ENCODE data around the gene PLA2G4B.

The PLA2G4B gene

DNA sequence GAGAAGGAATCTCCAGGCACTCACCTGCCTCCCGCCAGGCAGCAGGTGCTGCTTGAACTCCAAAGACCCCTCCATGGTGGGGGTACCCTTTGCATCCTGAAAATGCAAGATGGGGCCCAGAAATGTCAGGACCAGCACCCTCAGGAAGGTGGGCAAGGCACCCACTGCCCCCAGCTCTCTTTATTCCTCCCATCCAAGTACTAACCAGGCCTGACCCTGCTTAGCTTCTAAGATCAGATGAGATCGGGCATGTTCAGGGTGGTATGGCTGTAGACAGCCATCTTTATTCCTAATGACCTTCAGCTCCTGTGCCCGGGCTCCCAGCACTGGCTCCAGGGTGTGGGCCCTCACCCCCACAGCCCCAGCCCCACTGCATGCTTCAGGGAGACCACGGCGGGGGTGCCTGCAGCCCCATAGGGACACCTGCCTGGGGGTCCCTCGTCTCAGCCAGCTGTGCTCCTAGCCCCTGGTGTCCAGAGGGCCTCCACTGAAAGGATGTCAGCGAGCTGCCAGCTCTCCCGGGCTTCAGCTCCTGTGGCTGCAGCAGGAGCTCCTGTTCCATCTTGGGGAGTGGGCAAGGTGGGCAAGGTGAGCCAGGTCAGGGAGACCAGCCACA lies 13.2 kb downstream of the PLA2G4B start:
- no peak for DNase-seq (ENCODE audit: low read depth)

- DNase-seq (ENCODE audit: low read depth), result no peak
These were observed 14.3 kb downstream of the PLA2G4B start for GRCh38 chr15:41852736-41853590.

DNA sequence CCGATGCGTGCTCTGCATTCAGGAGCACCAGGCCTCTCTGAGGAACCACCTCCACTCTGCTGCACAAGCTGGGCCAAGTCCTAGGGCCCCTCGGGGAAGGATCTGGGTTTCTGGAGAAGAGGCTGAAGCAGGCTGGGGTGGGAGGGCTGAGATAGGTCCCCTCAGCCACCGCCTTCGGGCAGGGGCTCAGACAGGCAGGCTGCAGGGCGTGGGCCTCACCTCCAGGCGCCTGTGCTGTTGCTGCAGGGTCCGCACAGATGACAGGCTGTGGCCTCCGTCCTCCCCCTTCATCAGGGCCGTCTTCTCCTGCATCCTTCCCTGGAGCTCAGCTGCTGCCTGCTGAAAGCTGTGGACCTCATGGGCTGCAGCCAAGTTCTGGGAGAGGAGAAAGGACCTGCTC lies 15.2 kb downstream of the PLA2G4B start:
- no peak for DNase-seq (ENCODE audit: low read depth)

- no peak for DNase-seq (ENCODE audit: low read depth)
These were observed 15.8 kb downstream of the PLA2G4B start for GRCh38 chr15:41854443-41854842.

DNA sequence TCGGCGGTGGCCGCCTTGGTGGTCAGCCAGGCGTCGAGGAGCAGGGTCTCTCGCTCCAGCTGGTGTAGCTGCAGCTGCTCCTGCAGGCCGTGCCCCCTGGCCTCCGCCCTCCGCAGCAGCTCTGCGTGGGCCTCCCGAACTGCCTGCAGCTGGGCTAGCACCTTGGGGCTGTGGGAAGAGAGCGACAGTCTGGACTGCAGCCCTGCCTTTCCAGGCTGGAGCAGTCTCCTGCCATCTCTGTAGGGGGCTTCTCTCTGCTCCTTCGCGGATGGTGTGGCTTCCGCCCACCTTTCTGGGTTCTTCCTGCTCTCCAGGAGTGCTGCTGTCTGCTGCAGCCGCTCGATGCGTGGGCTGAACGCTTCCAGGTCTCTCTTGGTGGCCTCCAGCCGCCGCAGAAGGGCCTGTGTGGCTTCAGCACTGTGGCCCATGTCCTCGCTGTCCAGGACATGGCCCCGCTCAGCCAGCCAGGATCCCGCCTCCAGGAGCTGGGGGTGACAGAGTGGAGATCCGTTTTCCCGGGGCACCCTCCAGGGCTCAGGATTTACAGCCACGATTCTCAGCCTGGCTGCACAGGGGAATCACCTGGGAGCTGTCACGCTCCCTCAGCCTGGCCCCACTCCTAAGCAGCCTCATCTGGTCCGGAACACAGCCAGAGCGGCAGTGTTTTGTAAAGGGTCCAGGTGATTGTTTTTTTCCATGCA lies 16.8 kb downstream of the PLA2G4B start:
- no peak for DNase-seq (ENCODE audit: low read depth)

- no peak for DNase-seq (ENCODE audit: low read depth)
These were observed 17.6 kb downstream of the PLA2G4B start for GRCh38 chr15:41856262-41856661.

DNA sequence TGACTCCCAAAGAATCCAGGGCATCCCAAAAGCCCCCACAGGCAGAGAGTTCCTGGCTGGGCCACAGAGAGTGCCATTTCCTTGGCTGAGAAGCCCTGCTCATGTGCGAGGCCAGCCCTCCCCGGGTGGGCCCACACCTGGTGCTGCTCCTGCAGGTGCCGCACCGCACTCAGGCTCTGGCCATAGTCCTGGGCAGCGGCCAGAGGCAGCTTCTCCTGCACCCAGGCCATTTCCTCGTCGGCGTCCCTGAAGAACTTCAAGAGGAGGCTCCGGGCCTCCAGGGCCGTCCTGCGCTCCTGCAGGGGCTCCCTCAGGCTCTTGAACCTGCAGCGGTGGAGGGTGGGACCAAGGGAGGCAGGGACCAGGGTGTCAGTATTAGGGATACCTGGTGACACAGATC lies 18.1 kb downstream of the PLA2G4B start:
- DNase-seq (ENCODE audit: low read depth), result no peak

DNA sequence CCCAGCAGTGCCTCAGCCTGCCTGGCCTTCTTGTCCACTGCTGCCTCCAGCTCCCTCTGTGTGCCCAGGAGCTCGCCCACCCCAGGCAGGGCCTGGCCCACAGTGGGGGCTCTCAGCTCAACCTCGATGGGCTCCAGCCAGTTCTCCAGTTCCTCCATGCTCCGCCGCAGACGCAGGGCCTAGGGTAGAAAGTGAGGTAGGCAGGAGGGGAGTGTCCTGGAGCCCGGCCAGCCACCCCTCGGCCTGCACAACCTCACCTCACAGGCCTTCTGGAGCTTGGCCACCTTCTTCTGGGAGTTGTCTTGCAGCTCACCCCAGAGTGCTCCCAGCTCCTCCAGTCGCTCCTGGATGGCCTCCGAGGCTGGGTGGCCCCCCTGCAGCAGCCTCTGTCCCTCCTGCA lies 18.7 kb downstream of the PLA2G4B start:
- no peak for DNase-seq (ENCODE audit: low read depth)

GRCh38 chr15:41858756-41859155 lies 20.1 kb downstream of the PLA2G4B start:
- no peak for DNase-seq (ENCODE audit: low read depth)

DNA sequence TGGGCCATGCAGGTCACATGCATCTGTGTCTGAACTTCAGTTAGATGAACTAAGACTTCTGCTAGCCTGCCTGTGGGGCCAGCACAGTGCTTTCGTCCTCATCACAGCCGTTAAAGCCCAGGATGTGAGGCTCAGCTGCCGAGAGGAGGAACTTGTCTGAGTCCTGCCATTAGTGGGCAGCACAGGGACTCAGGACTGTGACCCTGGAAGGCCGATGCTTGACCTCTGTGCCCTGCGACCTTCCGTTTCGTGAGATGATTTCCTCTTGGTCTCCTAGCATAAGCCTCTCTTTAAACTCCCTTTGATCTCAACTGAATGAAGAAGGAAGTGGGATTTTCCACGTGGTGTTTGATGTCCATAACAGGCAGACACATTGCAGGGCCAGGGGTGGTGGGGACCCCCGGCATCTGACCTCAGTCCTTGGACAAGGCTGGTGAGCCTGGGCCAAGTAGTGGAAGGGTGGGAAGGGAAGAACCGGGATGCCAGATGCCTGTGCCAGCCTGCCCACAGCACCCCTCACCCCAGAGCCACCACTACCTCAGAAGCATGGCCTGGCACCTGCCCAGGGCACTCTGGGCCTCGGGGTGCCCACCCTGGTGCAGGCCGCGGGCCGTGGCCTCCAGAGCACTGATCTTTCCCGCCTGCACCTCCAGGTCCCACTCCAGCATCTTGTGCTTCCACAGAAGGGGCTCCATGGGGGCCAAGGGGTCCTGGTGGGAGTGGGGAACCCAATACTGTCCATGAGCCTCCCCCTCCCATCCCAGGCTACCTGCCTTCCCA lies 21.6 kb downstream of the PLA2G4B start:
- DNase-seq (ENCODE audit: low read depth), result no peak

DNA sequence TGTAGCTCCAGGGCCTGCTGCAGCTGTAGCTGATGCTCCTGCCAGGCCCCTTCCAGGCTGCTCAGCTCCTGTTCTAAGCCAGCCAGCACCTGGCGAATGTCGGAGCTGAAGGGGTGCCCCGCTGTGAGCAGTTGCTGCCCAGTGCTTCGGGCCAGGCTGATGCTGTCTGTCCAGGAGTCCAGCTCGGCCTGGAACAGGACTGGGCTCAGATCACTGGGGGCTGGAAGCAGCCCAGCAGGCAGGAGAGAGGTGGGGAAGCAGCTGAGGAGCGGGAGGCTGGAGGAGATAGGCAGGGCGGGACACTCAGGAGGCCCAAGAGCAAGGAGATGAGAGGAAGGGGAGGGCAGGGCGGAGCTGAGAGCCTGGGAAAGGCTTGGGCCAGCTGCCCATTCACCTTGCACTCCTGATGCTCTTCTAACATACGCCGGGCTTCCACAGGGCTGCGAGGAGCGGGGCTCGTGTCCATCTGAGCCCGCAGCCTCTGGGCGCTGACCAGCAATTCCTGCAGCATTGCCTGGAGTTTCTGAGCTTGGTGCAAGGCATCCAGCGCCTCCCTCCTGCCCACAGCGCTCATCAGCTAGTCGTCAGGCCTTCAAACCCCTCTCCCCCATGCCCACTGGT lies 23.2 kb downstream of the PLA2G4B start:
- DNase-seq (ENCODE audit: low read depth), result no peak

DNA sequence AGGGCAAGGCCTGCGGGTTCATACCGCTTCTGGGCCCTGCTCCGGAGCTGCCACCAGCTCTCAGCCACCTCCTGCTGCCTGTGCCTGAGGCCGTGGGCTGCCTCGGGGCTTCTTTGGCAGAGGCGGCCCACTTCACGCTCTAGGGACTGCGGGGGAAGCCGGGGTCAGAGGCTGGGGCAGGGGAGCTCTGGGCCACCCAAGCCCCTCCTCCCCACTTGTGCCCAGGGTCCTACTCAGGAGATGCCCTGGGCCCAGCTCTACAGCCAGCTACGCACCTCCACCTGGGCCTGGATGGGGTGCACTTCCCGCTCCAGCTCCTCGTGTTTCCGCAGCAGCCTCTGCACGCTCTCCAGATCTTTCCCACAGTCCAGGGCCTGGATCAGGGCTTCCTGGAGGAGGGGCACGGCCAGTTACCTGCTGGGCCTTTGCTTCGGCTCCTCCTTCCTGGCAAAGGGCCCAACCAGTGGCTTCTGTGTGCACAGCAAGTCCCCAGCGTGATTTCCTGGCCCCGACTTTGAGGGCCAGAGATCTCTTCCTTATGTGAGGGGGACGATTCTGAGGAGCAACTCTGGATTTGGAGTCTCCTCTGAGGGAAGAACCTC lies 24.0 kb downstream of the PLA2G4B start:
- no peak for DNase-seq (ENCODE audit: low read depth)

DNA sequence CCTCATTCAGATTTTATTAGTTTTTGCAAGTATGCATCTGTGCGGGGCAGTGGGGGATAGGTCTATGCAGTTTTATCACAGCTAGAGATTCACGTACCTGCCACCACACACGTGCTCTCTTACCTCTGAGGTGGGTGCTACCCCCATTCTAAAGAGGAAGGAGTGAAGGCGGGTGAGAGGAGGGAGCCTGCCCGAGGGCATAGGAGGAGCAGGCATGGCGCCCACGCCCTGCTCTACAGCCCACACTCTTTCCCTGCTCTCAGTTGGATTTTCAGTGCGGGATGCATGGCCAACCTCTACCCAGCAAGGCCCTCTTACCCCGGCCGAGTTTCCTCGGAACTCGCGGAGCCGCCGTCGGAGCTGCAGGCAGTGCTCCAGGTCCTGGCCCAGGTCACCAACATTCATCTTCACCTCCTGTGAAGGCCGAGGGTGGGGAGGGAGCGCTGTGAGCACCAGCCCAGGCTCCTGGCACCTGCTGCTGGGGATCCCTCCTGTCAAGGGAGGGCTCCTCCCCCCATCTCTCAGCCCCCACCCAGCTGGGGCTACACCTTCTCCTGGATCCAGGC lies 26.9 kb downstream of the PLA2G4B start:
- no peak for DNase-seq (ENCODE audit: low read depth)

GRCh38 chr15:41866263-41866703 lies 27.6 kb downstream of the PLA2G4B start:
- no peak for DNase-seq (ENCODE audit: low read depth)

DNA sequence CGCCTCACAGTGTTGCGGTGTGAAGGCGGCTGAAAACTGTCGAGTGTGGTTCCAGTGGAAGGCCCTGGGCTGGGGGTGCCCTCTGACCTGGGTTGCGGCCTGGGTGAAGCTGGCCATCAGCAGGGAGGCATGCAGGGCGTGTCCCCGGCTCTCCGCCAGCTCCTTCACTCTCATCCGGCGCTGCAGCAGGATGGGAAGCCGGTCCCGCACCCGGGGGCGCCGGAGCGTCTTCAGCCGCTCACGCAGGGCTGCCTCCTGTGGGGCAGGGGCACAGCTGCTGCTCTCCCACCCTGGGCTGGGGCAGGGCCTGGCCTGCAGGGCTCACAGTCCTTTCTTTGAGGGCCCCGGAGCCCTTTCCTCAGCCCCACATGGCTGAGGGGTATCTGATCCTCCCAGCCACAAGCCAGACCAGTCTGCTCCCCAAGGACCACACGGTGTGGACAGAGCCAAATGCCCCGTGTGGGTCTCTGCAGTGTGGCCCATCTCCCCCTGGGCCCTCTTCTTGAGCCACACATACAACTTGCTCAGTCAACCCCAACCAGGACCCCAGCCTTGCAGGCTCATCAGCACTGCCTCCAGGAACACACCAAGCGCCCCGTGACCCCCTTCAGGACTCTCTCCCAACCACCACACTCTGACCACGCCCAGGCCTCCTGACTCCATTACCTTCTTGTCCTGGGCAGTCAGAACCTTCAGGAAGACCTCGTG lies 28.4 kb downstream of the PLA2G4B start:
- no peak for DNase-seq (ENCODE audit: low read depth)

DNA sequence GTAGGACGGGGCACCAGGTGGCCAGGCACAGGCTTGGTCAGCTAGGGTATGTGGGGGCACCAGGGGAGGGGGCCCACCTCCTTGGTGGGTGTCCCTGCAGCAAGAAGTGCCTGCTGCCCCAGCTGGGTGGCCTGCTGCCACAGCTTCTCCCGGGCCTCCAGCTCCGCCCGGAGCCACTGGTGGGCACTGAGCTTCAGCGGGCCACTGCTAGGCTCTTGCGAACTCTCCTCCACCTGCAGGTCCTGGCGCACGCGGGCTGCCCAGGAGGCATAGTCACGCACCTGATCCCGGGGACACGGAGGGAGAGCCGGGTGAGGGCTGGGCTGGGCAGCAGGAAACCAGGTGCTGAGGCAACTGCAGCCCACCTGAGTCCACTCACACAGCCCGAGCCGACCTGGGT lies 29.7 kb downstream of the PLA2G4B start:
- DNase-seq (ENCODE audit: low read depth), result no peak

- no peak for DNase-seq (ENCODE audit: low read depth)
These were observed 31.4 kb downstream of the PLA2G4B start for GRCh38 chr15:41869770-41870688.

DNA sequence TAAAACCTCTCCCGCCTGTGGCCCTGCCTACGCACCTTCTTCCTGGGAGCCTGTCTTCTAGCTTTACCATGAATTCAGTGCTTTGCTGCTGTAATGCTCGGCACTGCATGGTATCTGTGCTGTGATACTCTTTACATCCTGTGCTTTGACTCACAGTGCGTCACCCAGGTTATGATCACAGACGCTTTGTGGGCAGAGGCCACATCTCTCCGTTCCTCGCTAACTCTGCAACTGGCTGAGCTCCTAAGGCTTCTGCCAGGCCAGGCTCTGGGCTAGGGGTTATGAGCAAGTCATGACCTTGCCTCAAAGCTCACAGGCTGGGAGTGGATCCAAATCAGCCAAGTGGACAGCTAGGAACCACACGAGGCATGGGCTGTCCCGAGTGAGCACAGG lies 32.0 kb downstream of the PLA2G4B start:
- peak; percentile 60 for DNase-seq (ENCODE audit: low read depth)

- no peak for DNase-seq (ENCODE audit: low read depth)
These were observed 32.7 kb downstream of the PLA2G4B start for GRCh38 chr15:41871175-41871905.

All from HS-5 (cell line).